GM06990 (cell line): ENCODE measurements around the gene GATAD2B.
"Not testable (repeated sequence)": the region's sequence is repeated elsewhere in the genome, so short reads cannot be mapped to it uniquely, and the experiment has no call there.

ENCODE experiments used
- DNase-seq: peaks from one replicate; pipeline ENCODE4 v3.0.0-alpha.2; 2011; ENCODE audit not compliant: insufficient read length; ENCODE audit errors: extremely low read depth
- H3K27me3 ChIP-seq: replicated peaks from 2 replicates; pipeline ENCODE4 v1.6.0; 2011; ENCODE audit warnings: low read length; ENCODE audit not compliant: control insufficient read depth, insufficient read depth
- H3K36me3 ChIP-seq: 2 replicates; pipeline ENCODE4 v1.5.1; 2011; ENCODE audit warnings: low read length; ENCODE audit not compliant: control insufficient read depth, insufficient read depth
- H3K4me3 ChIP-seq: replicated peaks from 2 replicates; pipeline ENCODE4 v1.5.1; 2011; ENCODE audit warnings: low read depth, mild to moderate bottlenecking, control low read depth, low read length
- TF ChIP-seq, protein P1 (sequence below): IDR thresholded peaks from 2 replicates; pipeline ENCODE4 v1.5.1; 2011; ENCODE audit warnings: low read length, control low read depth, mild to moderate bottlenecking, inconsistent platforms; ENCODE audit not compliant: insufficient read depth, poor library complexity, severe bottlenecking

The GATAD2B gene

DNA sequence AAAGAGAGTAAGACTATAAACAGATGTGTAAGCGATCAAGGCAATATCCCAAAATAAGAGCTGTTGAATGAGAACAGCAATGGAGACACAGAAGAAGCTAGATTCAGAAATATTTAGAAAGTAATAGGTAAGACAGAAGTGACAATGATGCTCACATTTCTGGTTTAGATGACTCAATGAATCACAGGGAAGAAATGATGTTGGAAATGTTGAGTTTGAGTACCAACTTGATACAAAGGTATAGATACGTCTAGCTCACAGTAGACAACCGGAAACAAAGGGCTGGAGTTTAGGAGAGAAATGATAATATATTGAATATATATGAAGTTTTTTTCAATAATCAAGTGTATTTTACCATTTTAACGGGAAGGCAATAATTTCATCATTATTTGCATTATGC is 6.5 kb downstream of the GATAD2B start:
- Histone ChIP-seq H3K4me3 (no peak overlapping the region), H3K27me3 (no peaks in the 10 kb centered on the region), H3K36me3 (peaks cover 2% of the 10 kb centered on the region)
- TF ChIP-seq, protein P1, sequence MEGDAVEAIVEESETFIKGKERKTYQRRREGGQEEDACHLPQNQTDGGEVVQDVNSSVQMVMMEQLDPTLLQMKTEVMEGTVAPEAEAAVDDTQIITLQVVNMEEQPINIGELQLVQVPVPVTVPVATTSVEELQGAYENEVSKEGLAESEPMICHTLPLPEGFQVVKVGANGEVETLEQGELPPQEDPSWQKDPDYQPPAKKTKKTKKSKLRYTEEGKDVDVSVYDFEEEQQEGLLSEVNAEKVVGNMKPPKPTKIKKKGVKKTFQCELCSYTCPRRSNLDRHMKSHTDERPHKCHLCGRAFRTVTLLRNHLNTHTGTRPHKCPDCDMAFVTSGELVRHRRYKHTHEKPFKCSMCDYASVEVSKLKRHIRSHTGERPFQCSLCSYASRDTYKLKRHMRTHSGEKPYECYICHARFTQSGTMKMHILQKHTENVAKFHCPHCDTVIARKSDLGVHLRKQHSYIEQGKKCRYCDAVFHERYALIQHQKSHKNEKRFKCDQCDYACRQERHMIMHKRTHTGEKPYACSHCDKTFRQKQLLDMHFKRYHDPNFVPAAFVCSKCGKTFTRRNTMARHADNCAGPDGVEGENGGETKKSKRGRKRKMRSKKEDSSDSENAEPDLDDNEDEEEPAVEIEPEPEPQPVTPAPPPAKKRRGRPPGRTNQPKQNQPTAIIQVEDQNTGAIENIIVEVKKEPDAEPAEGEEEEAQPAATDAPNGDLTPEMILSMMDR, result no peak
- no peak for DNase-seq

DNA sequence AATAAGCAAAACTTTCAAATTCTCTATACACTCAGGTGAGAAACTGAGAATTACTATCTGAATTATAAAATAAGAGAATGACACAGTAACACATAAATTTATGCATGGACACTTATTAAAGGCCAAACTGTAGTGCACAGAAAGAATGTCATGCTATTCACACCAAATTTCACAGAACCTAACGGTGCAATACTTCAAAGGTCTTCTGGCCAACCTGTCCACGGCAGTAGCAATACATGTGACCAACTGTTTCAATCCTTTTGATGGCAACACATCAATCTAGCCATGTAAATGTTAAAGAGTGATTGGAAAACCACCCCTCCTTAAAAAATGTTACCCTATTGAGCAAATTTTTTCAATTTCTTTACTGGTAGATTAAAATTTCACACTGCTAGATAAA is 10.4 kb downstream of the GATAD2B start:
- DNase-seq, result no peak
- TF ChIP-seq, protein P1, result no peak
- Histone ChIP-seq H3K4me3 (no peak overlapping the region), H3K36me3 (peaks cover 2% of the 10 kb centered on the region), H3K27me3 (no peaks in the 10 kb centered on the region)

DNA sequence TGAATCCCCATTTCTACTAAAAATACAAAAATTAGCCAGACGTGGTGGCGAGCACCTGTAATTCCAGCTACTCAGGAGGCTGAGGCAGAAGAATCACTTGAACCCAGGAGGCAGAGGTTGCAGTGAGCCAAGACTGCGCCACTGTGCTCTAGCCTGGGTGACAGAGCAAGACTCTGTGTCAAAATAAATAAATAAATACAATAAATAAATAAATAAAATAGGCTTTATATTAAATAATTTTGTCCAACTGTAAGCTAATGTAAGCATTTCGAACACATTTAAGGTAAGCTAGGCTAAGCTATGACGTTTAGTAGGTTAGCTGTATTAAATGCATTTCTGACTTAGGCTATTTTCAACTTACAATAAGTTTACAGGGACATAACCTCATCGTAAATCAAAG is 12.2 kb downstream of the GATAD2B start:
- not testable (repeated sequence) for DNase-seq, H3K4me3 ChIP-seq

DNA sequence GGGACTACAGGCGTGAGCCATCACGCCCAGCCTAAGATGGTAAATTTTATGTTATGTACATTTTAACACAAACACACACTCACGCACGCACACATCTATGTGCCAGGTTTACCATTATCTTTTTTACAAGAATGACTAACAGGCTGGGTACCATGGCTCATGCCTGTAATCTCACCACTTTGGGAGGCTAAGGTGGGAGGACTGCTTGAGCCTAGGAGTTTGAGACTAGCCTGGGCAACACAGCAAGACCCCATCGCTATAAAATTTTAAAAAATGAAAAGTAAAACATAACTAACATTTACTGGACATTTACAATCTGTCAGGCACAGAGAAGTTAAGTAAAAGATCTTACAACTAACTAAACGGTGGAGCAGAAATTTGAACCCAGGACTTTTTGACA is 14.7 kb downstream of the GATAD2B start:
- Histone ChIP-seq H3K27me3 (no peaks in the 10 kb centered on the region), H3K36me3 (no peaks in the 10 kb centered on the region; the same call in 1 of the 2 replicates), H3K4me3 (no peak overlapping the region)
- TF ChIP-seq, protein P1, result no peak
- DNase-seq, result no peak

More for the DNA sequence above, 12.2 kb downstream of the GATAD2B start:
- H3K27me3 ChIP-seq, H3K36me3 ChIP-seq: not testable (repeated sequence)

DNA sequence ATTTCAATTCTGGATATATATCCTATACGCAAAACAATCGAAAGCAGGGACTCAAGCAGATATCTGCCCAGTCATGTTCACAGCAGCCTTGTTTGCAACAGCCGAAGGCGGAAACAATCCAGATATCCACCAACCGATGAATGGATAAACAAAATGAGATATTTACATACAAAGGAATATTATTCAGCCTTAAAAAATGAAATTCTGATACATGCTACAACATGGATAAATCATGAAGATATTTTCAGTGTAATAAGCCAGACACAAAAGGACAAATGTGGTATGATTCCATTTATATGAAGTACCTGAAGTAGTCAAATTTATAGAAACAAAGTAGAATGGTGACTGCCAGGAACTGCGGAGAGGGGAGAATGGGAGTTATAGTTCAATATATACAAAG is 15.6 kb downstream of the GATAD2B start:
- TF ChIP-seq, protein P1, result no peak
- no peaks in the 10 kb centered on the region; the same call in 1 of the 2 replicates for H3K36me3 ChIP-seq
- H3K27me3 ChIP-seq, result no peaks in the 10 kb centered on the region
- no peak for DNase-seq
- H3K4me3 ChIP-seq, result no peak overlapping the region

DNA sequence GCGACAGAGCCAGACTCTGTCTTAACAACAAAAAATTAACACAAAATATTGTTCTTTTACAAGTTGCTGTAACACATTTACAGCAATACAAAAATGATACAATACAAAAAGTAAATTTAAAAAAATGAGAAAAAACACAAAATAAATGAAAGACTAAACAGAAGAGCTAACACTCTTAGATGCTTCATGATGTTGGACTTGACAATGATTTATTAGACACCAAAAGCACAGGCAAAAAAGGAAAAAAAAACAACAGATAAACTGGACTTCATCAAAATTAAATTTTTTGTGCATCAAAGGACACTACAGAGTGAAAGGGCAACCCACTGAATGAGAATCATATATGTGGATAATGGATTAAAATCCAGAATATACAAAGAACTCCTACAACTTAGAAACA is 16.4 kb downstream of the GATAD2B start:
- TF ChIP-seq, protein P1, result no peak
- Histone ChIP-seq H3K36me3 (no peaks in the 10 kb centered on the region; the same call in 1 of the 2 replicates), H3K4me3 (no peak overlapping the region), H3K27me3 (no peaks in the 10 kb centered on the region)
- DNase-seq, result no peak

DNA sequence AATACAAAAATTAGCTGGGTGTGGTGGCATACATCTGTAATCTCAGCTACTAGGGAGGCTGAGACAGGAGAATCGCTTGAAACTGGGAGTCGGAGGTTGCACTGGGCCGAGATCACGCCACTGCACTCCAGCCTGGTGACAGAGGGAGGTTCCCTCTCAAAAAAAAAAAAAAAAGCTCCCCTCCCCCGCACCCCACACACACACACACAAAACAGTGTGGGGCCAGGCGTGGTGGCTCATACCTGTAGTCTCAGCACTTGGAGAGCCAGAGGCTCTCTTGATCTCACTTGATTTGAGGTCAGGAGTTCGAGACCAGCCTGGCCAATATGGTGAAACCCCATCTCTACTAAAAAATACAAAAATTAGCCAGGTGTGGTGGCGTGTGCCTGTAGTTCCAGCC is 16.9 kb downstream of the GATAD2B start:
- H3K27me3 ChIP-seq, H3K4me3 ChIP-seq, H3K36me3 ChIP-seq: not testable (repeated sequence)

More for the DNA sequence above, 16.9 kb downstream of the GATAD2B start:
- not testable (repeated sequence) for DNase-seq
